BLaER1 (cell line): ENCODE results near the gene FBXO21.
A peak's percentile ranks its signal among the peaks of the same experiment; 100 is the strongest.
"Not testable (repeated sequence)": the region's sequence is repeated elsewhere in the genome, so short reads cannot be mapped to it uniquely, and the experiment has no call there.

ENCODE experiments used
- H3K27ac ChIP-seq: shearing (Covaris generic); formaldehyde crosslinking; 2 replicates; pipeline ENCODE4 v1.8.1; 2022
- H3K27me3 ChIP-seq: shearing (Covaris generic); formaldehyde crosslinking; 2 replicates; pipeline ENCODE4 v1.8.1; 2022
- H3K36me3 ChIP-seq: shearing (Covaris generic); formaldehyde crosslinking; 2 replicates; pipeline ENCODE4 v1.8.1; 2022
- H3K4me1 ChIP-seq: shearing (Covaris generic); formaldehyde crosslinking; 2 replicates; pipeline ENCODE4 v1.8.1; 2022
- H3K4me2 ChIP-seq: shearing (Covaris generic); formaldehyde crosslinking; 2 replicates; pipeline ENCODE4 v1.8.1; 2022
- H3K4me3 ChIP-seq: shearing (Covaris generic); formaldehyde crosslinking; 2 replicates; pipeline ENCODE4 v1.8.1; 2022
- H3K9ac ChIP-seq: shearing (Covaris generic); formaldehyde crosslinking; 2 replicates; pipeline ENCODE4 v1.8.1; 2022
- H3K9me3 ChIP-seq: shearing (Covaris generic); formaldehyde crosslinking; 2 replicates; pipeline ENCODE4 v1.8.1; 2022
- H4K20me1 ChIP-seq: shearing (Covaris generic); formaldehyde crosslinking; 2 replicates; pipeline ENCODE4 v1.8.1; 2022
- Cebpa-rat ChIP-seq: shearing (Covaris generic); IDR thresholded peaks from 2 replicates; pipeline ENCODE4 v1.8.1; 2022

Gene FBXO21

DNA sequence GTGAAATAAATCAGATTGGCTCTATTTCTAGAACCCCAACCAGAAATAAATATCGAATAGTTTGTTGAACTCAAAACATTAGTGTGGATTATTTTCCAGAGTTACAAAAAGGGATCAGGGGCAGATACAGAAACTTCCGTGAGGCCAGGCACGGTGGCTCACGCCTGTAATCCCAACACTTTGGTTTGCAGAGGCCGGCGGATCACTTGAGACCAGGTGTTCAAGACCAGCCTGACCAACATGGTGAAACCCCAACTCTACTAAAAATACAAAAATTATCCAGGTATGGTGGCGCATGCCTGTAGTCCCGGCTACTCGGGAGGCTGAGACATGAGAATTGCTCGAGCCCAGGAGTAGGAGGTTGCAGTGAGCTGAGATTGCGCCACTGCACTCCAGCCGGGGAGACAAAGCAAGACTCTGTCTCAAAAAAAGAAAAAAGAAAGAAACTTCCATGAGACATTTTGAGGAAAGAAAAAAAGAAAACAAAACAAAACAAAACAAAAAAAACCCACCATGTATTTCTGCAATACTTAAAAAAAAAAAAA, 2.1 kb downstream of the FBXO21 start:
- H3K36me3 ChIP-seq = peaks cover 49% of the 10 kb centered on the region
- no peak overlapping the region for H3K9ac ChIP-seq
- peaks cover 20% of the 10 kb centered on the region for H3K4me1 ChIP-seq
- peaks cover 17% of the 10 kb centered on the region for H4K20me1 ChIP-seq
- H3K27ac ChIP-seq = no peak overlapping the region
- peak overlapping the region; percentile 92 for H3K4me2 ChIP-seq
- H3K9me3 ChIP-seq = peaks cover 28% of the 10 kb centered on the region
- TF ChIP-seq Cebpa-rat = no peak
- H3K4me3 ChIP-seq = no peak overlapping the region
- no peaks in the 10 kb centered on the region for H3K27me3 ChIP-seq

GRCh38 chr12:117187421-117187820, 2.8 kb downstream of the FBXO21 start:
- peaks cover 57% of the 10 kb centered on the region for H3K36me3 ChIP-seq
- H3K27ac ChIP-seq = no peak overlapping the region
- no peak overlapping the region for H3K4me3 ChIP-seq
- H3K4me1 ChIP-seq = peaks cover 20% of the 10 kb centered on the region
- peaks cover 35% of the 10 kb centered on the region for H3K9me3 ChIP-seq
- peaks cover 17% of the 10 kb centered on the region for H4K20me1 ChIP-seq
- TF ChIP-seq Cebpa-rat = no peak
- H3K9ac ChIP-seq = no peak overlapping the region
- no peaks in the 10 kb centered on the region for H3K27me3 ChIP-seq
- H3K4me2 ChIP-seq = no peak overlapping the region

DNA sequence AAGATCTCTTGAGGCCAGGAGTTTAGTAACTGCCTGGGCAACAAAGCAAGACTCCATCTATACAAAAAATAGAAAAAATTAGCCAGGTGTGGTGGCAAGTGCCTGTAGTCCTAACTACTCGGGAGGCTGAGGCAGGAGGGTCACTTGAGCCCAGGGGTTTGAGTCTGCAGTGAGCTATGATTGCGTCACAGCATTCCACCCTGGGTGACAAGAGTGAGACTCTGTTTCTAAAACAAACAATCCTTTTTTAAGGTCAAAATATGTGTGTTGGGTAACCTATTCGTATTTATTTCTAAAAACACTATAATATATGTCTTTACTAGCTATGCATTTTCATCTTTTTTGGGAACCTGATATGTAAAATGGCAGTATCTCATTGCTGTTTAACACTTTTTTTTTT, 7.4 kb downstream of the FBXO21 start:
- H3K27ac ChIP-seq = no peak overlapping the region
- H4K20me1 ChIP-seq = peaks cover 17% of the 10 kb centered on the region
- H3K4me1 ChIP-seq = no peaks in the 10 kb centered on the region
- no peak for TF ChIP-seq Cebpa-rat
- H3K4me3 ChIP-seq = no peak overlapping the region
- no peak overlapping the region for H3K9ac ChIP-seq
- H3K4me2 ChIP-seq = no peak overlapping the region
- H3K36me3 ChIP-seq = peaks cover 99% of the 10 kb centered on the region
- no peaks in the 10 kb centered on the region for H3K27me3 ChIP-seq
- H3K9me3 ChIP-seq = peaks cover 56% of the 10 kb centered on the region

DNA sequence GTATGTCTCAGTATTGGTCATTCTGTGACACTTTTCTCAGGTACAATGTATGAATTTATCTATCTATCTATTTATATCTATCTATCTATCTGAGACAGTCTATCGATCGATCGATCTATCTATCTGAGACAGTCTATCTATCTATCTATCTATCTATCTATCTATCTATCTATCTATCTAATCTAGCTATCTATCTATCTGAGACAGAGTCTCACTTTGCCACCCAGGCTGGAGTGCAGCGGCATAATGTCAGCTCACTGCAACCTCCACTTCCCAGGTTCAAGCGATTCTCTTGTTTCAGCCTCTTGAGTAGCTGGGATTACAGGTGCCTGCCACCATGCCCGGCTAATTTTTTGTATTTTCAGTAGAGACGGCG, 8.8 kb downstream of the FBXO21 start:
- peaks cover 100% of the 10 kb centered on the region for H3K36me3 ChIP-seq
- not testable (repeated sequence) for H3K4me1 ChIP-seq, H3K4me3 ChIP-seq, H3K9ac ChIP-seq, H3K27me3 ChIP-seq, H3K27ac ChIP-seq, H3K4me2 ChIP-seq
- peaks cover 56% of the 10 kb centered on the region for H3K9me3 ChIP-seq
- peaks cover 20% of the 10 kb centered on the region for H4K20me1 ChIP-seq

DNA sequence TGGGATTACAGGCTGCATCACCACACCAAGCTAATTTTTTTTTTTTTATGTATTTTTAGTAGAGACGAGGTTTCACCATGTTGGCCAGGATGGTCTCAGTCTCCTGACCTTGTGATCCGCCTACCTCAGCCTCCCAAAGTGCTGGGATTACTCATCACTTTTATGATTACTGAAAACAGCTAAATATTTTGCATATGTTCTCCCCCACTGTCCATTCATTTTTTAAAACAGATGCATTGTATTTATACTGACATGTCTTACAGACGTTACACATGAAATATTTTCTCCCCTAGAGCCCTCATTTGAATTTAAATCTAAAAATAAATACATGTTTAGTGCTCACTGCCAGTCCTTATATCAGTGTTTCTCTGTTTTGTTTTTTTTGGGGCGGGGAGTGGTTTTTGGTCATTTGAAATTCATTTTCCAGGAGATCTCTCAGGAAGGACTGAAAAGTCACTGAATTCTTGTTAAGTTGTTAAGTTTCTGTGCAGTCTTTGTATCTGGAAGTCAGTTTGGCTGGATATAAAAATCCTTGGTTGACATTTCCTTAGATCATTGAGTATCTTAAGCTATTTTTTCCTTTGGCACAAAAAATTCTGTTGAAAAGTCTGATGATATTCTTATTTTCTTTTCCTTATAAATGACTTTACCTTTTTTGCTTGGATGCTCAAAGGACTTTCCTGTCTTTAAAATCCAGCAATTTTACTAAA, 9.4 kb downstream of the FBXO21 start:
- Histone ChIP-seq H3K4me3 (no peak overlapping the region), H4K20me1 (peaks cover 25% of the 10 kb centered on the region), H3K36me3 (peaks cover 100% of the 10 kb centered on the region), H3K4me1 (no peaks in the 10 kb centered on the region), H3K27me3 (no peaks in the 10 kb centered on the region), H3K9ac (no peak overlapping the region), H3K9me3 (peaks cover 51% of the 10 kb centered on the region), H3K27ac (no peak overlapping the region), H3K4me2 (no peak overlapping the region)
- TF ChIP-seq Cebpa-rat = no peak

DNA sequence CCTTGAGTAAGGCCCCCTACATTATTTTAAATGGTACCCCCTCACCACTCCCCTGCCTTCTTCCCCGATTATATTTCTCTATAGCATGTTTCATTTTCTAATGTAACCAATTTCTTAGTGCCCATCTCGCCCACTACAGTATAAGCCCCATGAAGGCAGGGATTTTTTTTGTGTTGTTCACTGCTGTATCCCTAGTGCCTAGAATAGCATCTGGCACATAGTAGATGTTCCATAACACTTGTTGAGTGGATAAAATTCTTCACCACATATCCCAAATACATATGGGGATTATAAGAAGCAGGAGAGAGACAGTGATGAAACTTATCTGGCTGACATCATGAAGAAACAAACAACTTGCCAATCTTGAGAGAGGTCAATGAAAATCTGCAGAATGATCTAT, 11.5 kb downstream of the FBXO21 start:
- Histone ChIP-seq H3K4me3 (no peak overlapping the region), H3K36me3 (peaks cover 100% of the 10 kb centered on the region), H3K4me2 (no peak overlapping the region), H4K20me1 (peaks cover 32% of the 10 kb centered on the region), H3K9ac (no peak overlapping the region), H3K9me3 (peaks cover 34% of the 10 kb centered on the region), H3K27ac (no peak overlapping the region), H3K27me3 (no peaks in the 10 kb centered on the region), H3K4me1 (no peaks in the 10 kb centered on the region)
- TF ChIP-seq Cebpa-rat = no peak

GRCh38 chr12:117178301-117178700, 12.0 kb downstream of the FBXO21 start:
- peaks cover 100% of the 10 kb centered on the region for H3K36me3 ChIP-seq
- H3K4me2 ChIP-seq = no peak overlapping the region
- H3K27me3 ChIP-seq = no peaks in the 10 kb centered on the region
- no peaks in the 10 kb centered on the region for H3K4me1 ChIP-seq
- H3K4me3 ChIP-seq = no peak overlapping the region
- H3K9ac ChIP-seq = no peak overlapping the region
- no peak for TF ChIP-seq Cebpa-rat
- peaks cover 33% of the 10 kb centered on the region for H4K20me1 ChIP-seq
- H3K9me3 ChIP-seq = peaks cover 29% of the 10 kb centered on the region
- H3K27ac ChIP-seq = no peak overlapping the region

- H4K20me1 ChIP-seq = peaks cover 49% of the 10 kb centered on the region
Observed at GRCh38 chr12:117172168-117172567, 18.1 kb downstream of the FBXO21 start.

DNA sequence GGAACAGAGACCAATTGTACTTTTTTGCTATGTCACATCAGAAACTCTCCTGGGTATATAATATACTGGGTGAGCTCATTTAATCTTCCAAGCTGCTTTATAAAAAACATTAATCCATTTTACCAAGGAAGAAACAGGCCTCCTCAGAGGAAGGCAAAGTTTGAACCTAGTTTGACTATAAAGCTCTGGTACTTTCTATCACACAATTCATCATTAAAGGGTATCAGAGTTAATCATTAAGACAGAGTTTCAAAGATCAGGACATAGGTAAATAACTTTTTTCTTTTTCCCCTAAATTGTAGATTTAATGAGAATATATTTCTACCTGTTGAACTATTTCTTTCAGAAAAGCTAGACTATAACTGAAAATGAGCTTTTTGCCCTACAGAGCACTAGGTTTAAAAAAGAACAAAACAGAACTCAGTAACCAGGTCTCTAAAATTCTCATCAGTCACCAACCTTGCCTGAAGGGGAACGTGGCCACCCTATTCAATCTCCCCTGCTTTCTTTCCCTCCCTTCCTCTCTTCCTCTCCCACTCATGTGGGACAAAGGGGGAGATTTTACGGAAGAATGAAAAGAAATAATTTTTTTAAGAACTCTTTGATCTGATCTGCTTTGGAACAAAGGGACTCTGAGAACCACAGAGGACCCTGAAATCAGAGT, 18.6 kb downstream of the FBXO21 start:
- Histone ChIP-seq H3K4me1 (0 out of 2 replicates have a peak, but pooled peaks cover 8% of the 10 kb centered on the region), H3K36me3 (peaks cover 100% of the 10 kb centered on the region), H3K4me2 (no peak overlapping the region), H3K9ac (no peak overlapping the region), H3K9me3 (no peaks in the 10 kb centered on the region), H3K27ac (no peak overlapping the region), H3K27me3 (no peaks in the 10 kb centered on the region), H3K4me3 (no peak overlapping the region), H4K20me1 (peaks cover 50% of the 10 kb centered on the region)
- no peak for TF ChIP-seq Cebpa-rat

More at GRCh38 chr12:117172168-117172567, 18.1 kb downstream of the FBXO21 start:
- H3K4me1 ChIP-seq = 0 out of 2 replicates have a peak, but pooled peaks cover 8% of the 10 kb centered on the region
- no peak overlapping the region for H3K9ac ChIP-seq
- no peak overlapping the region for H3K4me3 ChIP-seq
- H3K4me2 ChIP-seq = no peak overlapping the region
- H3K36me3 ChIP-seq = peaks cover 100% of the 10 kb centered on the region
- no peak overlapping the region for H3K27ac ChIP-seq
- no peaks in the 10 kb centered on the region for H3K27me3 ChIP-seq
- no peak for TF ChIP-seq Cebpa-rat
- no peaks in the 10 kb centered on the region for H3K9me3 ChIP-seq

DNA sequence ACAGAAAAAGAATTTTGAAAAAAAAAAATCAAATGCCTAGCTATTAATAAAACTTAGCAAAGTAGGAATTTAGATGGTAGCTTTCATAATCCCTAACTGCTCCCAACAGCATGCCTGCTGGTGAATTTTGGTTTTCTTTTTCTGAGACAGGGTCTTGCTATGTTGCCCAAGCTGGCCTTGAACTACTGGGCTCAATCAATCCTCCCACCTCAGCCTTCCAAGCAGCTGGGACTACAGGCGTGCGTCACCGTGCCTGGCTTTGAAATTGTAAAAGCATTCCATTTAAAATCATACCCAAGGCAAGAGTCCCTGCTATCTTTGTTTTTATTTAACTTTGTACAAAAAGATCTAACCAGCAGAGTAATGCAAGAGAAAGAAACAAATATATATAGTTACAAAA, 20.7 kb downstream of the FBXO21 start:
- Histone ChIP-seq H3K4me1 (0 out of 2 replicates have a peak, but pooled peaks cover 8% of the 10 kb centered on the region), H4K20me1 (peaks cover 43% of the 10 kb centered on the region), H3K27me3 (no peaks in the 10 kb centered on the region), H3K9me3 (no peaks in the 10 kb centered on the region), H3K9ac (no peak overlapping the region), H3K4me2 (no peak overlapping the region), H3K36me3 (peaks cover 100% of the 10 kb centered on the region), H3K27ac (no peak overlapping the region), H3K4me3 (no peak overlapping the region)
- TF ChIP-seq Cebpa-rat = no peak
